GM21515 (cell line): ENCODE measurements around the gene TSC22D4.
"Not testable (repeated sequence)": the region's sequence is repeated elsewhere in the genome, so short reads cannot be mapped to it uniquely, and the experiment has no call there.

Experiments
- ATAC-seq: cut with Tn5 transposase; IDR thresholded peaks from one replicate; pipeline ENCODE4 v1.9.1; 2021; ENCODE audit not compliant: unreplicated experiment

The TSC22D4 gene

DNA sequence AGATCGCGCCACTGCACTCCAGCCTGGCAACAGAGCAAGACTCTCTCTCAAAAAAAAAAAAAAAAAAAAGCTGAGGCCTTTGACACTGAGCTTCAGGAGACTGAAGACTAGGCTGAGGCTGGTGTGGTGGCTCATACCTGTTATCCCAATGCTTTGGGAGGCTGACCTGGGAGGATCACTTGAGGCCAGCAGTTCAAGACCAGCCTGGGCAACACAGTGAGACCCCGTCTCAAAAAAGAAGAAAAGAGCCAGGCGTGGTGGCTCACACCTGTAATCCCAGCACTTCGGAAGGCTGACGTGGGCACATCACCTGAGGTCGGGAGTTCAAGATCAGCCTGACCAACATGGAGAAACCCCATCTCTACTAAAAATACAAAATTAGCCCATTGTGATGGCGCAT is 31.7 kb downstream of the TSC22D4 start:
- ATAC-seq = not testable (repeated sequence)

DNA sequence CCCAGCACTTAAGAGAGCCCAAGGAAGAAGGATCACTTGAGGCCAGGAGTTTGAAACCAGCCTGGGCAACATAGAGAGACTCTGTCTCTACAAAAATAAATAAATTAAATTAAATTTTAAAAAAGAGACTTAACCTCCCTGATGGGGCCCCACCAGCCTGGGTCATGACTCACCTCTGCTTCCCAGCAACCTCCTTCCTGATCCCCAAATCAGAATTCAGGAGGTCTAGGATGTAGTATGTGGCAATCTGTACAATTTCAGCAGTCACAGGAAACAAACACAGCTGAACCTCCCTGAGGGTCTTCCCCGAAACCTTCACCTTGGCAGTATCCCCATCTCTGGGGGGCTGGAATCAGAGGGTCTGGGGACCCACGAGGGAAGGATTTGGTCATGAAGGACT is 33.0 kb downstream of the TSC22D4 start:
- no peak for ATAC-seq

DNA sequence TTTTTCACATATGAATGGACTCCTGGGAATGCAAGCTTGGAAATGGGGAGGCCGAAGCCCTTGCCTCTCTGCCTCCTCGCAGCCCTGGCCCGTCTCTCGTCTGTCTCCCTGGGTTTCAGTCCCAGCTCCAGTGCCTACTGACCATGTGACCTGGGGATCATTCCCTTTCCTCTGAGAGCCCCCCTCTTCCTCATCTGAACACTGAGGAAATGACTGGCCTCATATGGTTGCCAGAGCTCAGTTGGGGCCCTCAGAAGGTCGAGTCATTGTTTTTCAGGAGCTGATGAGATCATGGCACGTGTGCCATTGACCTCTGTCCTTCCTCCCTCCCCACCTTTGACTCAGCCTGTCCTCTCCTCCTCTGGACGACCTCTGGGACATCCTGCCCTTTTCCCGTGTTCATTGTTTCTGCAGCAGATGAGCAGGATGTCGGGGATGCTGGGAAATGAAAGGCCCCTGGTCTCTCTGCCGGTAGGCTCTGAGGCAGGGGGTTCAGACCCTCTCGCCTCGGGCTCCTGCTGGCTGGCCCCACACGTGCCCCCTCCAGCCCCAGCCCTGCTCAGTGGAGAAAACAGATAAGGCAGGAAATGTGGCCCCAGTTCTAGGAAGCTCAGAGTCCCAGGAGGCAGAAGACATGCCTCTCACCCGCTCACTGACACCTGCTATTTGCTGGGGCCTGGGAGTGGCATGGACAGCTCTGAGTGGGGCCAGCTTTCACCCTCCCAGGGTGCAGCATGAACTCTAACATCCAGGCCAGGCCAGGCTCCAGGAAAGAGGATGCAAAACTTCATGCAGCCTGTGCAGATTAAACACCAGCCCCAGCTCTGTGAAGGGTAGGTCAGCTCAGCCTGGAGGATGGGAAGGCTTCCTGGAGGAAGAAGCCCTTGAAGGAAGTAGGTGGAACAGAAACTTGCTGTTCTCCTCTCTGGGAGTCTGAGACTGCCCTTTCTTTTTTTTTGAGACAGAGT is 34.4 kb downstream of the TSC22D4 start:
- ATAC-seq = no peak

DNA sequence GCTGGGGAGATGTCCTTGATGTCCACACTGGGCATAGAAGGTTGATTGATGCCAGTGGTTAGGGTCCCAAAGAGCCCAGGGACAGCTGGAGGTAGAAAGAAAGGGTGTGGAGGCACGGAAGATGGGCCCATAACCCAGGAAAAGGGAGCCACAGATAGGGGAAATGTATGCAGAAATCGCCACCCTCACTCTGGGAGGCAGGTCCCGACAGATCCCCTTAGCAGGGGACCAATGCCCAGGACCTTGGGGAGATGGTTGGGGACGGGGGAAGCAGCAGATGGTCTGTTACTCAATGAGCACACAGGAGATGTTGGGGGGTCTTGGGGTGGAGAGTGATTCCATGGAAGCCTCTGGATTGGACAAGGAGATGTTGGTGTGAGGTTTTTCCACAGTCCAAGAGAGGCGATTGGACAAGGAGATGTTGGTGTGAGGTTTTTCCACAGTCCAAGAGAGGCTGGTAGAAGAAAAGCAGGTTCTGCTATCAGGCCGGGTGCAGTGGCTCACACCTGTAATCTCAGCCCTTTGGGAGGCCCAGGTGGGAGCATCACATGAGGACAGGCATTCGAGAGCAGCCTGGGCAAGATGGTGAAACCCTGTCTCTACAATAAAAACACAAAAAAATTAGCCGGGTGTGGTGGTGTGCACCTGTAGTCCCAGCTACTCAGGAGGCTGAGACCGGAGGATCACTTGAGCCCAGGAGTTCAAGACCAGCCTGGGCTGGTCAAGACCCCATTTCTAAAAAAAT is 35.7 kb downstream of the TSC22D4 start:
- no peak for ATAC-seq

DNA sequence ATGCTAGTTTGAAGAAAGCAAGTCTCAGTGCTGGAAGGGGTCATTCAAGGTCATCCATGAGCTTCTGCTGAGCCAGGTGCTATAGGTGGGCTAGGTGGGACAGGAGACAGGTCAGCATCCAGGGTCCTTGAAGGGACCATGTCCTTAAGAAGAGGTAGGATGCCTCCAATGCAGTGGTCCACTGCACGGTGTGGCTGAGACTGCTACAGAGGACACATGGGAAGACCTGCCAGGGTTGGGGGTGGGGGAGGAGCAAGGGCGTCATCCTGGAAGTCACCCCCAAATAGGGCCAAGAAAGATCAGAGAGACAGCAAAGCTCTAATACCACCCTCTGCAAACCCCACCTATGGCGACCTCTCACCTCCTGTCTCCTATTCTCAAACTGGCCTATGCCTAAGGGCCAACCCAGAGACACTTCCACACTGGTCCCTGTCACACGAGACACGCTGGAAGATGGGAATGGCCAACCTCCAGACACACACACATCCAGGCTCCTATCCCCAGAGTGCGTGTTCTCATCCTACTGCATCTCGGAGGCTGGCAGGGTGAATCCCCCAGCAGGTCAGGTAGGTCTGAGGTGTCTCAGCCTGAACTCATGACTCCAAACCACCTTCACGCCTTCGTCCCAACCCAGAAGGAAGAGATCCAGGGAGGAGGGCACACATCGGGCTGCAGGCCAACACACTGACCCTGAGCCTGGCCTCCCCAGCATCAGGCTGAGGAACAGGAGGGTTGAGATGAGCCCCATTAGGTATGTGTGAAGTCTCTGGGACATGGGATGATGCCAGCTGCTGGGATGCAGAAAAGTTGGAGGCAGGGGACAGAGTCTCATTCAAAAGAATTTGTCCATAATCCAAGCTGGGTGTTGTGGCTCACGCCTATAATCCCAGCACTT is 37.1 kb downstream of the TSC22D4 start:
- no peak for ATAC-seq

DNA sequence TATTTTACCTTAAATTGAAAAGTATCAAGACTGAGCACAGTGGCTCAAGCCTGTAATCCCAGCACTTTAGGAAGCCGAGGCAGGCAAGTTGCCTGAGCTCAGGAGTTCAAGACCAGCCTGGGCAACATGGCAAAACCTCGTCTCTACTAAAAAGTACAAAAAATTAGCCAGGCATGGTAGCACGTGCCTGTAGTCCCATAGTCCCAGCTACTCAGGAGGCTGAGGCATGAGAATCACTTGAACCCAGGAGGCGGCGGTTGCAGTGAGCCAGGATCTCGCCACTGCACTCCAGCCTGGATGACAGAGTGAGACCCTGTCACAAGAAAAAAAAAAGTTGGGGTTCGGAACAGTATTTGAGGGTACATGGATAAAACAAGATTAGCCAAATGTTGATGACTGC is 39.8 kb downstream of the TSC22D4 start:
- not testable (repeated sequence) for ATAC-seq

DNA sequence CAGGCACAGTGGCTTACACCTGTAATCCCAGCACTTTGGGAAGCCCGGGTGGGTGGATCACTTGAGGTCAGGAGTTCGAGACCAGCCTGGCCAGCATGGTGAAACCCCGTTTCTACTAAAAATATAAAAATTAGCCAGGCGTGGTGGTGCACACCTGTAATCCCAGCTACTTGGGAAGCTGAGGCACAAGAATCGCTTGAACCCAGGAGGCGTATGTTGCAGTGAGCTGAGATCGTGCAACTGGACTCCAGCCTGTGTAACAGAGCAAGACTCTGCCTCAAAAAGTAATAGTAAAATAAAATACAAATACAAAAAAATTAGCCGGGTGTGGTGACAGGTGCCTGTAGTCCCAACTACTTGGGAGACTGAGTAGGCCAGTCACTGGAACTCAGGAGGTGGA is 40.3 kb downstream of the TSC22D4 start:
- not testable (repeated sequence) for ATAC-seq

DNA sequence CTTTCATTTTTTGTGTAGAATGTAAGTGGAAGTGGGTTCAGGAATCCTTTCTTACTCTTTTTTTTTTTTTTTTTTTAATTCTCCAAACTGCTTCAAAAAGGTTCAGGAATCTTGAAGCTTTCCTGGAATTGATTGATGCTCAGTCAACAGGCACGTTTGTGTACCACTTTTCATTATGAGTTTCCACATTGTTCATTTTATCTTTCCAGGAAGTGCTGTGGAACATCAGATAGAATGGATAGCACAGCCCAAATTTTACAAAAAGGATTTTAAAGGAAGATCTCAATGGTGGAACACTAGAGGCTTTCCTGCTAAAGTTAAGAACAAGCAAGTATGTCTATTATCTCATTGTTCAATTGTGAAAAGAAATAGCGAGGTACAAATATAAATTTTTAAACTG is 40.8 kb downstream of the TSC22D4 start:
- ATAC-seq = no peak

DNA sequence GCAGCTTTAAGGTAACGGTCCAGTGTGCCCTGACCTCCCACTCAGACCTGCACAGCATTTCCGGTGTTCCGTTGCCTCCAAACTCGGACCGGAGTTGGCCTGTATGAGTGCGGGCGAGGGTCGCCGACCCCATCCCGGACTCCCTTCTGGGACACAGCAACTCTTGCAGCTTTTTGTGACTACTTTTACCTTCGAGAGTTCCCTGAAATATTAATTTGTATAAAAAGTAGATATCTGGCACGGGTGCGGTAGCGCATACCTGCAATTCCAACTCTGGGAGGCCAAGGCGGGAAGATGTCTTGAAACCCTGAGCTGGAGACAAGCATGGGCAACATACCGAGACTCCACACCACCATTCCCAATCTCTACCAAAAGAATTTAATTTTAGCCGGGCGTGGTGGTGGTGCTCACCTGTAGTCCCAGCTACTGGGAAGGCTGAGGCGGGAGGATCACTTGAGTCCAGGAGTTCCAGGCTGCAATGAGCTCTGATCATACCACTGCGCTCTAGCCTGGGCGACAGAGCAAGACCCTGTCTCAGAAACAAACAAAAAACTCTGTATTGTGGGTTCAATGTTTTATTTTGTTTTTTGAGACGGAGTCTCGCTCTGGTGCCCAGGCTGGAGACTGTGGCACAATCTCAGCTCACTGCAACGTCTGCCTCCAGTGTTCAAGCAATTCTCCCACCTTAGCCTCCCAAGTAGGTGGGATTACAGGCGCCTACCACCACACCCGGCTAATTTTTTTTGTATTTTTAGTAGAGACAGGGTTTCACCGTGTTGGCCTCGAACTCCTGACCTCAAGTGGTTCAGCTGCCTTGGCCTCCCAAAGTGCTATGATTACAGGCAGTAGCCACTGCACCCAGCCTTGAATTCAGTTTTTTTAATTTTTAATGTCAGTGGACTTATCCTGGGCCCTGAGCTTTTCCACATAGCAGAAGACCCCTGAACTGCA is 41.6 kb downstream of the TSC22D4 start:
- ATAC-seq = no peak

DNA sequence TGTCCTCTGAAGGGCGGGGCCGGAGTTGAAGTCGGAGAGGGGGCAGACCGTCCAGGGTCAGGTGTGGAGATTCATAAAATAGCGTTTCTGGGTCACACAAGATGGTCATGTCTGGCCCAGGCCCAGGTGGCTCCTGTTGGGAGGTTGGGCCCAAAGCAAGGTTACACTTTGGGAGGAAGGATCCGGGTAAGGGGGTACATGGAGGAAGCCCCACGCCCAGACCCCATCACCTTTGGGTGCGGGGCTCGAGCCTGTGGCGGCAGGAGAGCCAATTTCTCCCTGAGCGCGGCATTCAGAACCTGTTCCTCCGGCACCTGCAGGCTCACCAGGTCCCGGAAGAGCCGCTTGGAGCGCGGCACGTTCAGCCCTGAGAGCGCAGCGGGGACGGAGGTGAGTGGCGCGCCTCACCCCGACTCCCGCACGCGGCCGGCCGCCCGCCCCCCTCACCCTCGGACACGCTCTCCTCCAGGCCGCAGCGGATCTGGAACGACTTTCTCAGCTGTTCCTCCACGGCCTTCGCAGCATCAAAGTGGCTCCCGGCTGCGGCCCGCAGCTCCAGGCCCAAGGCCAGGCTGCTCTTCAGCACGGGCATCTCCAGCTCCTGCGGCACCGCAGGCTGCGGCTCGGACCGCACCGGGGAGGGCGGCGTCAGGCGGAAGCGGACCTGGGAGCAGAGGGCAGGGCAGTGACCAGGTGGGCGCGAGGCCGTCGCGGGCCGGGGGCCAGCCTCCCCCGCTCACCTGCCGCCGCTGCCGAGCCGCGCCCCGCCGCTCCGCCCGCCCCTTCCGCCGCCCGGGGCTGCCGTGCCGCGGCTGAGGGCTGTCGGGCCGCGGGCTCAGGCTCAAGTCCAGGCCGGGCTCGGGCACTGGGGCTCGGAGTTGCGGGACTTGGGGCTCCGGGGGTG is 43.4 kb downstream of the TSC22D4 start:
- peak; percentile 20 for ATAC-seq

DNA sequence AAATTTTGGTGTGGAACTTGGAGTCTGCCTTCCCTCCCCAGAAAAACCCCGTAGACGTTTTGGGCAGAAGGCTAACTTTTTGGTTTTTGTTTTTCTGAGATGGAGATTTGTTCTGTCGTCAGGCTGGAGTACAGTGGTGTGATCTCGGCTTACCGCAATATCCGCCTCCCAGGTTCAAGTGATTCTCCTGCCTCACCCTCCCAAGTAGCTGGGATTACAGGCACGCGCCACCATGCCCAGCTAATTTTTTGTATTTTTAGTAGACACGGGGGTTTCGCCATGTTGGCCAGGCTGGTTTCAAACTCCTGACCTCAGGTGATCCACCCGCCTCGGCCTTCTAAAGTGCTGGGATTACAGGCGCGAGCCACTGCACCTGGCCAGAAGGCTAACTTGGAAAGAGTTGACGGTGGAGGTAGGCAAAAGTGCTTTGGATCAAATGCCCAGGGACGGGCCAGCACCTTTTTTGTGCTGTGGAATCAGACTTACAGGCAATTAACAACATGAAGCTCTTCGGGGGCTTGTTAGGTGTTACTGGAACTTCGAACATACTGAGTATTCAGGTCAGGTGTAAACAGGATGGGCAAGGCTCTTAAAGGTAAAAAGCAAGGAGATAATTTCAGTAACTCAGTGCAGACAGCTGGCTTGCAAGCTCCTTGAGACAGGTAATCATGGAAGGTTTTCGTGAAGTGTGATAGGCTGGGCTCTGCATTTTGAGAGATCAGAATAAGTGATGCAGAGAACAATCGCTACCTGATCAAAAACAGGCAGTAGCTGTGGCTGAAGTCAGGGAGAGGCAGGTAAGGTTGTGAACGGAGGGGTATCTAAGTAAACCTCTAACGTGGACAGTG is 44.5 kb downstream of the TSC22D4 start:
- no peak for ATAC-seq

DNA sequence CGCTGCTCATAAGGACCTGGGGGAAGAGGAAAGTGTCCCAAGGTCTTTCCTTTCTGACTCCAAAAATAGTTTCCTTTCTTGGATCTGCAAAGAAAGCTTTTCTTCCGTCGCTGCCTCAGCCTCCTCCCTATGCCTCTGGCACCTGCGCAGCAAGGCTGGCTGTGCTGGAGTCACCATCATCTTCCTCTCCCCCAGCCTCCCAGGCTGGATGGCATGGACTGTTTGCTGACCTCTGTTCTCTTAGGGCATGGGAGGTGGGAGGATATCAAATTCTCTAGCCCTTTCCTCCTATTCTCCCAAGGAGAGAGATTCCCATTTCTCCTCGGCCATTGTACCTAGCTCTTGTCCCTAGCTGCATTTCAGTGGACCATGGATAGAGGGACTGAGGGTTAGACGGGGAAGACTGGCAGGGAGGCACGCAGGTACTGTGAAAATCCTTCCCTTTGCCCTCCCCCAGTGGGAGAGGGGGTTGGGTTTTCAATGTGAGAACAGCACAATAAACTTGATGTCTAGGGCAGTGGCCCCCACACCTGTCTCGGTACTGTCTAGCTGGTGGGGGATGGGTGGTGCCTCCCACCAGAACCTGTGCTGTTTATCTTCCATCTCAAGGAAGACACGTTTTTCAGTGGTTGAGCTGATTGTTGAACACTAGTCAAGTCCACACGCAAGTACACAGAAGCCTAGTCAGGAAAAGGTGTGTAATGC is 45.3 kb downstream of the TSC22D4 start:
- no peak for ATAC-seq

DNA sequence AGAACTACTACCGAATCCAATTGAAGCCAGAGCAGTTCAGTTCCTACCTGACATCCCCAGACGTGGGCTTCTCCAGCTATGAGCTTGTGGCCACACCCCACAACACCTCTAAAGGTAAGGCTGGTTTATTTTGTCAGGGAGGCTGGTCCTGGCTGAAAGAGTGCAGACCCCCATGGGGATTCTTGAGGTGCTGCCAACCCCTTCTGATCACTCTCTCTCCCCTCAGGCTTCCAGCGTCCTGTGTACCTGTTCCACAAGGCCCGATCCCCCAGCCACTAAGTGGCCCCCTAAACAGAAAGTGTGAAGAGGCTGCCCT is 45.8 kb downstream of the TSC22D4 start:
- no peak for ATAC-seq

DNA sequence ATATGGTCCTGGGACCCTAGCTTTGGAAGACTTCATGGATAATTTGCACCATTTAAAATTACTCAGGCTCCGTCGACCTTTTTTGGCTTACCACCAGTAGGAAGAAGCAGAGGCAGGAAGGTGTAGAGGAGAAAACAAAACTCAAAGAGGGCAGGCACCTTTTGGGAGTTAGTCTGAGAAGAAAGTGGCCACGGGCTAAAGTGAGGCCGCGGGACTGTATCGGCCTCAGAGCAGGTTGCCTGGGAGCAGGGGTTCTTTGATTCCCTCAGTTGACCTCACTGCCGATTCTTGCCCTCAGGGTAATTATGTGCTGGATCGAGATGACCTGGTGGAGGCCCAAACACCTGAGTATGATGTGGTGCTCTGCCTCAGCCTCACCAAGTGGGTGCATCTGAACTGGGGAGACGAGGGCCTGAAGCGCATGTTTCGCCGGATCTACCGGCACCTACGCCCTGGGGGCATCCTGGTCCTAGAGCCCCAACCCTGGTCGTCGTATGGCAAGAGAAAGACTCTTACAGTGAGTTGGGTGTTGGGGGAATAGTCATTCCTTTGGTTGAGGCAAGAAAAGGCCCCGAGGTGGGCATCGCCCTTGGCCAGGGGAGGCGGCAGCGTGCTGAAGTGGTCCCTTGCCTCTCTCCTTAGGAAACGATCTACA is 46.3 kb downstream of the TSC22D4 start:
- ATAC-seq = no peak

DNA sequence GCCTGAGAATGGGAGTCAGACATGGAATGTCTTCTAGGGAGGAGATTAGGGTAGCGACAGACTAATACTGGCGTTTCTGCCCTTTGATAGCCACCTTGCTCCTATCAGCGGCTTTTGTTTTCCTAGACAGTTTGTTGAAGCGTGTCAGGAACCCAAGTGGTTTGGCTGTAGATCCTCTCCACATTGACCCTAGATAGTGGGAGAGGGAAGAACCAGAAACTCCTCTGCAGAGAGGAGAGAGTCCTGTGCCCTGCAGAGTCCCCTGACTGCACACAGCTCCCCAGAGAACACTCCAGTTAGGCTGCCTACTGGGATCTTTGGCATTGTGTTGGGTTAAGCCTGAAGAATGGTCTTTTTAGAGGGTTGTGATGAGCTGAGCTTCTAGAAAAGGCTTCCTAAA is 47.0 kb downstream of the TSC22D4 start:
- ATAC-seq = no peak

DNA sequence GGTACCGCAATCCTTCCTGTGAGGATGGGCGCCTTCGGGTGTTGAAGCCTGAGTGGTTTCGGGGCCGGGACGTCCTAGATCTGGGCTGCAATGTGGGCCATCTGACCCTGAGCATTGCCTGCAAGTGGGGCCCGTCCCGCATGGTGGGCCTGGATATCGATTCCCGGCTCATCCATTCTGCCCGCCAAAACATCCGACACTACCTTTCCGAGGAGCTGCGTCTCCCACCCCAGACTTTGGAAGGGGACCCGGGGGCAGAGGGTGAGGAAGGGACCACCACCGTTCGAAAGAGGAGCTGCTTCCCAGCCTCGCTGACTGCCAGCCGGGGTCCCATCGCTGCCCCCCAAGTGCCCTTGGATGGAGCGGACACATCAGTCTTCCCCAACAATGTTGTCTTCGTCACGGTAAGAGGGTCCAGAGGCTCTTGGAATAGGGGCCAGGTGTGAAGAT is 47.7 kb downstream of the TSC22D4 start:
- no peak for ATAC-seq
